NCI-H146 treated with DMSO at 0.1 percent for 48 hours (cell line): ENCODE measurements around the gene SNX33.

ENCODE experiments used
- DNase-seq: peaks from one replicate; lab custom pipeline; 2025; ENCODE audit not compliant: unreplicated experiment; lab: John Stamatoyannopoulos, UW

The SNX33 gene

DNA sequence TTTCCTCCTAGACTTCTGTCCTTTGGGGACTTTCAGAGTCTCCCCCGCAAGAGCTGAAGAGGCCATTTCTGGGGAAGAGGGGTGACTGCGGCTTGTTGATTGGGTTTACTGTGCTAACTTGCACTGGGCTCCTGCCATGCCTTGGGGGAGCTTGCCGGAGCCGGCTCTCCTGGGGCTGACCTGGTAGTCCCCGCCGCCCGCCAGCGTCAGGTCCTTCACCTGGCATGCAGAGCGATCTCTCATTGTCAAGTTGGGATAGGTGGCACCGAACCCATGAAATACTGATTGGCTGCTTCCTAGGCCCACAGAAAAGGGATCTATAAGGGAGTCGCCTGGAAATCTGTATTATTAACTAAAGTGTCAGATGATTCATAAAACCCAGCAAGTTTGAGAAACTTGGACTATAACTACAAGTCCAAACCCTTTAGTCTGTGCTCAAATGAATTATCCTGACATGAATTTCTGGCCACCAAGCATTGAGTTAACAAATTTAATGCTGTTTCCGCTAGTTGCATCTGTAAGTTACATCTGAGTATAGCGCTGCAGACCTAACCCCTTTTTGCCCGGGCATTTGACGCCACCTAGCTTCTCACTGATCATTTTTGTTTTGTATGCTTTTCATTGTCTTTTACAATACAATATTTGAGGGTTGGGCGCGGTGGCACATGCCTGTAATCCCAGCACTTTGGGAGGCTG lies 7.1 kb upstream of the SNX33 start:
- peak; percentile 45 for DNase-seq

DNA sequence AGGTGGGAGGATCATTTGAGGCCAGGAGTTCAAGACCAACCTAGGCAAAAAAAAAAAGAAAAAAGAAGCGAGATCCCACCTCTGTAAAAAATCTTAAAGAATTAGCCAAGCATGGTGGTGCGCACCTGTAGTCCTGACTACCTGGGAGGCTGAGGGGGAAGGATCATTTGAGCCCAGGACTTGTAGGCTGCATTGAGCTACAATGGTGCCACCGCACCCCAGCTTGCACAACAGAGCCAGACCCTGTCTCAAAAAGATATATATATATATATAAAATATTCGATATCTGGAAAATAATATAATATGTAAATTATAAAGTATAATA lies 6.6 kb upstream of the SNX33 start:
- DNase-seq: no peak

DNA sequence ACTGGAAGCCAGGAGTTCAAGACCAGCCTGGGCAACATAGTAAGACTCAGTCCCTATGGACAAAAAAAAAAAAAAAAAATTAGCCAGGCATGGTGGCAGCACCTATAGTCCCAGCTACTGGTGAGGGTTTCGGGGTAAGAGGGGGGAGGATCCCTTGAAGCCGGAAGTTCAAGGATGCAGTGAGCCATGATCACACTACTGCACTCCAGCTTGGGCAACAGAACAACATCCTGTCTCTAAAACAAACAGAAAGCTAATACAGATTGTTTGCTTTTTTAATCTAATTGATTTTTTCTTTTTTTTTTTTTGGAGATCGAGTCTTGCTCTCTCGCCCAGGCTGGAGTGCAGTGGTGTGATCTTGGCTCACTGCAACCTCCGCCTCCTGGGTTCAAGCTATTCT lies 6.1 kb upstream of the SNX33 start:
- no peak for DNase-seq

DNA sequence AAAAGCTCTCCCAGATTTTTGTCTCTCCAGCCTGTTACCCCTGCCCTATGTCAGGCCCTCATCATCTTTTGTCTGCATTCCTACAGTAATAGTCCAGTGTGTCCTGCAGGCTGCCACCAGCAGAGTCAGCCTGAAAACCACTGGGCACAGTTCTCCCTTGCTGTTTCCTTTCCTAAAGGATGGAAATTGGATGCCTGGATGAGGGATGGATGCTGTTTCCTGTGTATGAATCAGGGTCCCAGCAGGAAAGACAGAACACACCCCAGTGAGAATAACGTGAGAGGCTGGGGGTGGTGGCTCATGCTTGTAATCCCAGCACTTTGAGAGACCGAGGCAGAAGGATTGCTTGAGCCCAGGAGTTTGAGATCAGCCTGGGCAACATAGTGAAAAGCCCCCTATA lies 3.3 kb upstream of the SNX33 start:
- no peak for DNase-seq

DNA sequence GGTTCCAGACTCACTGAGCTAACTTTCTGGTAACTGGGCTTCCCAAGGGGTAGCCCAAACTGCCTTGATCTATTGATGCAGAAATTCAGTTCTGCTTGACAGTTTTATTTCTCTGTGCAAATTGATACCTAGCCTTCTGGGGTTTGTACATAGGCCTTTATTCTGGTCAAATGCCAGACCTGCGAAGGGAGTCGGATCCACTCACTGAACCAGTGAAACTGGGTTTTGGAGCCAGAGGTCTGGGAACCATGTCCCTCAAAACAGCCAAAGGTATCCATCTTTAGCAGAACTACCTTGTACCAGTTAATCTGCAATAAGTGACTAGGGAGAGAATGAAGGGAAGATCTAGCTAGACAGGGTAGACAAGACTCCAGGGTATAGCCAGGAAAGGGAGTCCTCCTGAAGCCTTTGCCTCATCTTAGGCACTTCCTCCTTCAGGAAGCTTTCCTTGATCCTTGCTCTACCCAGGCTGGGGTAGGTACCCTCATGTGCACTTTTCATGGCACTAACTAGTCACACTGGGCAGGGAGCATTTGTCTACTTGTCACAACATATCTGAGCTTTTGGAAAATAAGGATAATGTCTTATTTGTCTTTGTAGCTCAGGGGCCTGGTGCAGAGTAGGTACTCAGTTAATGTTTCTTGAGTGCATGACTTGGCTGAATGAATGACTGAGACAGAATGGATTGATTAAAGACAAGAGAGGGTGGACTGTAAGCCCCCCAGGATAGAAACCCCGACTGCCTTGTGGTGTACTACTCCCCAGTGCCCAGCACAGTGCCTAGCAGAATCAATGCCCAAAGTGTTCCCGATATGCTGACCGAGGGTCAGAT lies 1.4 kb upstream of the SNX33 start:
- DNase-seq: no peak

DNA sequence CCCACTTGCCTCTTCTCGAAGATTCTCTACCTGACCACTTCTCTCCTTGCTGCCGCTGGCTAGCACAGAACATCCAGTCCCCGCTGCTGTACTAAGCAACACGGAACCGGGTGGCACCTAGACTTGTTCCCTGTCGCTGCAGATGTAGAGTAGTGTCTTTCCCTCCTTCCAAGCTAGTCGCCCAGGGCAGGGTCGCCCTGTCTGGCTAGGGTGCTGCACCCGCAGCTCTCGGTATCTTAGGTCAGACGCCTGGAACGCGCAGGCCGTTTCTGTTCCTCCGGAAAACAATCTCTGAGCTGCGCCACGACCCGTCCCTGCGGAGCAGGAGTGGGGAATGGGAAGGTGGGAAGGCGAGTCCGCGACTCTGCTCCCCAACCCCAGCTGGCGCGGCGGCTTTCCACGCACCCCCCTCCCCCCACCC lies 758 bp upstream of the SNX33 start:
- DNase-seq: no peak

DNA sequence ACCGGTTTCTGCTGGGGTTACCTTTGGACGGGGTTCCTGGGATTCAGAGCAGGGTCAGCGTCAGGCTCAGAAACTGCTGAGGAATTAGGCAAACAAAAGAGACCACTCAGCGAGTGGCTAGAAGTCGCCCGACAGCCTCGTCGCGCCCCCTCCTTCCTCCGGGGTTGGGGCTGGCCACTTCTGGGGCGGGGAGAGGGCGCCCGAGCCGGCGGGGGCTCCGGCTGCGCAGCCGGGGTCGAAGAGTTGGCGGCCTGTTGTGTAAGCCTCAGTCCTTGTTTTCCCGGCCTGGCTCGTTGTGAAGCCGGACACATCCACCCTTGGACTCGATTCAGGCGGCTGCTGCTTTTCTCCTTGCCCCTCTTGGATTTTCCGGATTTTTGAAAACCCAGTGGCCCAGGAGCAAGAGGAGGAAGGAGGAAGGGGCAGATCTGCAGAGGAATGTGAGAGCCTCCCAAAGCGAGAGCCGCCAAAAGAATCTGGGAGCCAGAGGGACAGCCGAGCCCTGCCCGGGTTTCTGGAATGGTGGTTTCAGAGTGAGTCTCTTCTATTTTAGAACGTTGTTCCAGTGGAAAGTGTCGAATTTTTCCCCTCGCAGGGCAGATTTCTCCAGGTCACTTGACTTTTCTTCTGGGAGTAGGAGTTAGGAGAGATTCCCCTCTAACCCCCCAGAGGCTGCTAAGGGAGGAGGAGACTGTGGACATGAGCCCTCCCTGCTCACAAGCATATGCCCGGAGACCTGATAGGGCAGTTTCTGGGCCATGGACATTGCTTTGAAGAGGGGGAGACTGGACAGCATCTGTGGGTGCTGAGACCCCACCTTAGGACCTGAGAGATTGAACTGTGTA lies 666 bp downstream of the SNX33 start:
- DNase-seq: no peak

DNA sequence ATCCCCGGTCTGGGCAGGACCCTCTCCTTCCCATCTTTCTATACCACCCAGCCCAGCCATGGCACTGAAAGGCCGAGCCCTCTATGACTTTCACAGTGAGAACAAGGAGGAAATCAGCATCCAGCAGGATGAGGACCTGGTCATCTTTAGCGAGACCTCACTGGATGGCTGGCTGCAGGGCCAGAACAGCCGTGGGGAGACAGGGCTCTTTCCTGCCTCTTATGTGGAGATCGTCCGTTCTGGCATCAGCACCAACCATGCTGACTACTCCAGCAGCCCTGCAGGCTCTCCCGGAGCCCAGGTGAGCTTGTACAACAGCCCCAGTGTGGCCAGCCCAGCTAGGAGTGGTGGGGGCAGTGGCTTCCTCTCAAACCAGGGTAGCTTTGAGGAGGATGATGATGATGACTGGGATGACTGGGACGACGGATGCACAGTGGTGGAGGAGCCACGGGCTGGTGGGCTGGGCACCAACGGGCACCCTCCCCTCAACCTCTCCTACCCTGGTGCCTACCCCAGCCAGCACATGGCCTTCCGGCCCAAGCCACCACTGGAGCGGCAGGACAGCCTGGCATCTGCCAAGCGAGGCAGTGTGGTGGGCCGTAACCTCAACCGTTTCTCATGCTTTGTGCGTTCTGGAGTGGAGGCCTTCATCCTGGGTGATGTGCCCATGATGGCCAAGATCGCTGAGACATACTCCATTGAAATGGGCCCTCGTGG lies 1.5 kb downstream of the SNX33 start:
- no peak for DNase-seq

DNA sequence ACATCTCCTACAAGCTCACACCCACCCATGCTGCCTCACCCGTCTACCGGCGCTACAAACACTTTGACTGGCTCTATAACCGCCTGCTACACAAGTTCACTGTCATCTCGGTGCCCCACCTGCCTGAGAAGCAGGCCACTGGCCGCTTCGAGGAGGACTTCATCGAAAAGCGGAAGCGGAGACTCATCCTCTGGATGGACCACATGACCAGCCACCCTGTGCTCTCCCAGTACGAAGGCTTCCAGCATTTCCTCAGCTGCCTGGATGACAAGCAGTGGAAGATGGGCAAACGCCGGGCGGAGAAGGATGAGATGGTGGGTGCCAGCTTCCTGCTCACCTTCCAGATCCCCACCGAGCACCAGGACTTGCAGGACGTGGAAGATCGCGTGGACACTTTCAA lies 2.1 kb downstream of the SNX33 start:
- DNase-seq: no peak

DNA sequence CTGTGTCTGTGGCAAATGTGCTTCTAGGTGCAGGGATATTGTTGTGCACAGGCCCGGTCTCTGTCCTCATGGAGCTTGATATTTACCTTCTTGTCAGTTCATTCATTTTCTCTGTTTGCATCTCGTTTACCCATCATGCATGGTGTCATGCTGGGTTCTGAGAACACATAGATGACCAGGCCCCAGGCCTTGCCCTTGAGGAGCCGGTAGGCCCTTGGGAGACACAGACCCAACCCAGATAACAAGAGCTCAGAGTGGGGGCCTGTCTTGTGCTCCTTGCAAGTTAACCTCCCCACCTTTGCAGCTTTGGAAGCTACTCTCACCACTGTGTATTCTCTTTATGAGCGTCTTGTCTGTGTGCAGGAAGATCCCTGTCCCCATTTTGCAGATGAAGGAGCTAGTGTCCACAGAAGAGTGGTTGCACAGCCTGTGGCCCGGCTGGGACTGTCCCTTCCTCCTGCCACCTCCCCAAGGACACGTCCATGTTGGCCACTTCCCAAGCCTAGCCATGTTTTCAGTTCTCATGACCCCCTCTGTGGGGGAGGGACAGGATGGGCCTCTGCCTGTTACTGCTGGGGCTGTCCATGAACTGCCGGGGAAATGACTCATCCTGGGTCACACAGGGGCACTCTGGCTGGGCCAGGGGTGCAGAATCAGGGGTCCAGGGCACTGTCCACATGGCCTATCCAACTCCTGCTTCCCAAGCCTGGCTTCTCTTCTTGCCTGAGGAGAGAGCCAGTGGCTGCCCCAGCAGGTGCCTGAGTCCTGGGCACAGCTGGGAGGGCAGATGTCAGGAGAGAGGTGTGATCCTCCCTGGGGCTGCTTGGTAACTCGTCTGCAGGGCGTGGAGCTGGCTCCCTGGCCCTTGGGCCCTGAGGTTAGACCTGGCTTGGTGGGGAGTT lies 3.4 kb downstream of the SNX33 start:
- DNase-seq: no peak

DNA sequence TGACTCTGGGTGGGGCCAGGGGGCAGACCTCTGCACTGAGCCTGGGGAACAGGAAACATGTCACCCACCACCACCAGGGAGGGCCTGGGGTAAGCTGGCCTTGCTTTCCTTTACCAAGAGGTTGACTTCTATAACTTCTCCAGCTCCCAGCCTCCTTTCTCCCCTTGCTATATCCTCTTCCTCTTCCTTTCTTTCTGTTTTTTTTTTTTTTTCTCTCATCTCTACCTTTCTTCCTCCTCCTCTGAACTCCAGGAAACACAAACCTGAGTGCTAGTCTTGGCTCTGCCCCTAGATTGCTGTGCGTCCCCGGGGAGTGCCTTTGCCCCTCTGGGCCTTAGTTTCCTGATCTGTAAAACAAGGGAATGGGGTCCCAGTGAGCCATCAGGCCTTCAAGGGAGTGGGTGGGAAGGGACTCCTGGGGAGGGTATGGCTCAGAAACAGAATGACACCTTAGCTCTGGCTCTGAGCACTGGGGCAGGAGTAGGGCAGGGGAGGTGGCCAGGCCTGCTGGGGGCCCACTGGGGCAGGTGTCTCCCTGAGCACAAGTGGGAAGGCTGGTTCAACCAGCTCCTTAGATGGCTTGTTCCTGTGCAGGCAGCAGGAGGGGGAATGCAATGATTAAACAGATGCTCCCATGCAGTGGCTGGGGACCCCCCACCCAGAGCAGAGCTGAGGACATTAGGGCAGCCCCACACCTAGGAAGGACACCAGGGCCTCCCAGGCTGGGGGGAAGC lies 4.3 kb downstream of the SNX33 start:
- no peak for DNase-seq

DNA sequence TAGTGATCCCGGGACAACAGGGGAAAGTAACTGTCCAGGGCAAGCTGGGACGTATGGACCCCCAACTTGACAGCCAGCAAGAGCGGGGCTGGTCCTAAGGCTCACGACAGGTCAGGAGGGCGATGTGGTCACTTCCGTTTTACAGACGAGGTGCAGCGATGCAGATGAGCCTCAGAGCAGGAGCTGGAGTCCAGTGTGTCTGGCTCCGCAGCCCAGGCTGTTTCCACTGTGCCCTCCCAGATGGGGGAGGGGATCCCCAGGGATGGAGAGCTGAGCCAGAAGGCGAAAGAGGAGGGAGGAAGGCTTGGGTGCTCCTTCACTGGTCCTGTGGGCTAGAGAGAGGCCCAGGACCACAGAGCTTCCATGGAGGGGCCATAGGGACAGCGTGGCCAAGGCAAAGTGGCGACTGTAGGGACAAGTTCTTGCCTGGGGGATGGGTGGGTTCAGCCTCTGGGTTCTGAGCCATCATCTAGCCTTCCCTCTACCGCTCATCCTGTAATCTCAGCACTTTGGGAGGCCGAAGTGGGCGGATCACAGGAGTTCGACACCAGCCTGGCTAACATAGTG lies 5.7 kb downstream of the SNX33 start:
- no peak for DNase-seq

DNA sequence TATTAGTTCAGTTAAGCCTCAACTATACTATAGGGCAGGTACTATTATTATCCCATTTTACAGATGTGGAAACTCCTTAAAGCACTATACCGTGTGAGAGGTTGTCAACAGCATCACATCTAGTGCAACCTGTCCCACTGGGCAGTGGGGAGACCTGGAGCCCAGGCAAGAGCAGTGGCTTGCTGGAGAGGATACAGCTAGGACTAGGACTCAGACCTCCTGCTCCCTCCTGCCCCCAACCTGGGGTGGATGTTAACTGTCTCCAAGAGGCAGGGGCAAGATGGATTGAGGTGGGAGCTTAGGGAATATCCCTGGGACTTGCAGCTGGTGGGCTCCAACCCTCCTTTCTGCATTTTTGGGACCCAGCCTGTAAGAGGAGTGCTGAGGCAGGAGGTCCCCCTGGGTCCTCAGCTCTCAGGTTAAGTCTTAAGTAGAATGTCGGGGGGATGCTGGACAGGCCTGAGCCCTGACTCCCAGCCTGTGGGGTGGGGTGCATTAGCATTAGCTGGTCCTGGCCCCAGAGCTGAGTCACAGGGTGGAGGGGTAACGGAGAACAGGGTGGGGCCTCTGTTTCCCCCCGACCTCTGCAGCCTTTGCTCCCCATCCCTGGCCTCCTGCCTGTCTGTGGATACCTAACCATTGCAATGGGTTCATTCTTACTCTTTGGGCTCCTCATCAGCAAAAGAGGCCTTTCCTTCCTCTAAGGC lies 6.6 kb downstream of the SNX33 start:
- DNase-seq: no peak

DNA sequence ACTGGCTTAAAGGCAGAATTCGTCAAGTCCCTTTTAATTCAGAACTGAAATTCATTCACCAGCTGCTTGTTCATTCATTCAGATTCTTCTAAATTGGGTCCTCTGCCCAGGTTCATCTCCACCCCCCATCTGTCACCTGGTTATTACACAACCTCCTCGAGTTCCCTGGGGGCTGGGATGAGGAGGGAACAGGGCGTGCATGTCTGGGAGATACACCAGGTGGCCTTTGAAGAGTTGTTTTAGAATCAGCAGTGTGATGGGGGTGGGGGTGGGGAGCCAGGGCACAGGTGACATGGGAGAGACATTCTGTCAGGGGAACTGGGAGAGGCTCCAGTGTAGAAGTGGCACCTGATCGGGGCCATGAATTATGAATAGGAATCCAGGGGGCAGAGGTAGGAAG lies 8.2 kb downstream of the SNX33 start:
- DNase-seq: peak; percentile 2

DNA sequence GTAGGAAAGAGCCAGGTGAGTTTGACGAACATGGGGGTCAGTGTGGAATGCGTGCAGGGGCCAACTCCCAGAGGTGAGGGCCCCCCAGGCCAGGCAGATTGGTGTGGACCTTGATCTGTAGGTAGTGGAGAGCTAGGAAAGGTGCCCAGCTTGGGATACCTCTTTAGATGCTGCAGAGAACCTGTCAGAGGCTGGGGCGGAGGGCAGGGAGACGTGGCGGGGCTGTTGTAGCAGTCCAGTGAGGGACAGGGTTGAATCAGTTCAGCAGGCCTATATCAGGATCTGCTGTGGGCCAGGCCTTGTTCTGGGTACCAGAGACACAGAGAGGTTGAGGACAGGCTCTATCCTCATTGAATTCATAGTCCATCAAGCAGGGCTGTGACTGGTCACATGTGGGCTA lies 8.6 kb downstream of the SNX33 start:
- no peak for DNase-seq

DNA sequence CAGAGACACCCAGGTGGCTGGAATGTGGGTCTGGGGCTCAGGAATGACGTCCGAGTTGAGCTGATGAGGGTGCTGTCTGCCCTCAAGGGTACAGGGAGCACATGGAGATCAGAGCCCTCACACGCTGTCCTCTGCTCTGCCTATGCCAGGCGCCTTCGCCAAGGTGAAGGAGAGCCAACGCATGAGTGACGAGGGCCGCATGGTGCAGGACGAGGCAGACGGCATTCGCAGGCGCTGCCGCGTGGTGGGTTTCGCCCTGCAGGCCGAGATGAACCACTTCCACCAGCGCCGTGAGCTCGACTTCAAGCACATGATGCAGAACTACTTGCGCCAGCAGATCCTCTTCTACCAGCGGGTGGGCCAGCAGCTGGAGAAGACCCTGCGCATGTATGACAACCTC lies 9.1 kb downstream of the SNX33 start:
- no peak for DNase-seq

DNA sequence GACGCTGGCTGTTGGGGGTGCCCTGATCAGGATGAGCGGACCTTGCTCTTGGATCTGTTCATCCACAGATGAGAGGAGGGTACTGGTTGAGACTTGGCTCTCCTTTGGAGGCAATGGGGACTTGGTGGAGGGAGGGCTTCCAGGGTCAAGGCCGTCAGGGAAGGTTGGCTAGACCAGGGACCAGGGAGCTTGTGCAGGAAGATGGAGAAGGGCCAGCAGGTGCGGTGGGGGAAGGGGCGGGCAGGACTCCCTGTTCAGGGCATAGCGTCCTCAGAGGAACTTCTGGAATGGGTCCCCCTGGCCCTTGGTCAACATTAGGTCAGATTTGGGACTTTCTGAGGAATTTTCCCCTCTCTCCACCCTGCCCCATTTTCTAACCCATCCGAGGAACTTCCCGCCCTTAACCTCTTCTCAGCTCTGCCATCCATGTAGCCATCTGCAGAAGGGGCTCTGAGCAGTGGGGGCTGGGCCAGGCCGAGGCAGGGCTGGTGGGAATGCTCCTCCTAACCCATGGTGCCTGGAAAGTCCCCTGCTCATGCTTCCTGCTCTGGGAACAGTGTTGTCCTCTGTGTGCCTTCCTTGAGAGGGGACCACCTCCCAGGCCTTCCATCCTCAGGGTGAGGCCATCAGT lies 11.5 kb downstream of the SNX33 start:
- DNase-seq: no peak
